H9 (cell line): ENCODE measurements around the gene KIRREL3. TPM values are rescaled to one million over a fixed set of nuclear protein-coding genes. Genes with fewer than 3 reads are reported as not detected.

Source experiments
- DNase-seq: peaks from one replicate; pipeline ENCODE4 v3.0.0-alpha.2; 2017
- H2AFZ ChIP-seq: one replicate; pipeline ENCODE4 v1.6.1; 2013; ENCODE audit warnings: mild to moderate bottlenecking, low read length, control low read depth, moderate library complexity
- H2AK5ac ChIP-seq: 2 replicates; pipeline ENCODE4 v1.6.1; 2013; ENCODE audit warnings: low read length, control low read depth, mixed read lengths; ENCODE audit not compliant: insufficient read length
- H2BK120ac ChIP-seq: one replicate; pipeline ENCODE4 v1.6.1; 2013; ENCODE audit warnings: low read depth, mild to moderate bottlenecking, low read length, control low read depth, inconsistent platforms; ENCODE audit not compliant: poor library complexity, severe bottlenecking
- H2BK12ac ChIP-seq: 2 replicates; pipeline ENCODE4 v1.6.1; 2013; ENCODE audit warnings: low read length, control low read depth, mixed read lengths, low read depth; ENCODE audit not compliant: insufficient read length
- H2BK15ac ChIP-seq: 2 replicates; pipeline ENCODE4 v1.6.1; 2013; ENCODE audit warnings: low read depth, low read length, control low read depth
- H2BK20ac ChIP-seq: one replicate; pipeline ENCODE4 v1.6.1; 2013; ENCODE audit warnings: low read depth, mild to moderate bottlenecking, low read length, control low read depth, inconsistent platforms; ENCODE audit not compliant: poor library complexity, severe bottlenecking
- H2BK5ac ChIP-seq: 2 replicates; pipeline ENCODE4 v1.6.1; 2013; ENCODE audit warnings: low read length, control low read depth, mixed read lengths; ENCODE audit not compliant: insufficient read length
- H3K14ac ChIP-seq: 2 replicates; pipeline ENCODE4 v1.6.1; 2013; ENCODE audit warnings: low read length, control low read depth; ENCODE audit not compliant: insufficient read depth
- H3K18ac ChIP-seq: 2 replicates; pipeline ENCODE4 v1.6.1; 2013; ENCODE audit warnings: low read depth, mild to moderate bottlenecking, mixed read lengths, low read length, control low read depth; ENCODE audit not compliant: insufficient read length
- H3K23ac ChIP-seq: 2 replicates; pipeline ENCODE4 v1.6.1; 2013; ENCODE audit warnings: low read length, control low read depth, mixed read lengths, low read depth; ENCODE audit not compliant: insufficient read length
- H3K23me2 ChIP-seq: 2 replicates; pipeline ENCODE4 v1.6.1; 2013; ENCODE audit warnings: low read depth, mild to moderate bottlenecking, mixed read lengths, low read length, control low read depth; ENCODE audit not compliant: insufficient read length, poor library complexity, severe bottlenecking
- H3K27ac ChIP-seq: 2 replicates; pipeline ENCODE4 v1.5.1; 2013; ENCODE audit warnings: low read length, control low read depth, mixed read lengths, low read depth; ENCODE audit not compliant: insufficient read length
- H3K27me3 ChIP-seq: 2 replicates; pipeline ENCODE4 v1.6.1; 2013; ENCODE audit warnings: low read length, control low read depth, inconsistent platforms; ENCODE audit not compliant: insufficient read depth
- H3K4ac ChIP-seq: 2 replicates; pipeline ENCODE4 v1.6.1; 2013; ENCODE audit warnings: low read depth, mild to moderate bottlenecking, control low read depth, inconsistent platforms, low read length, moderate library complexity
- H3K4me1 ChIP-seq: 2 replicates; pipeline ENCODE4 v1.6.1; 2013; ENCODE audit warnings: low read length, control low read depth, inconsistent platforms; ENCODE audit not compliant: insufficient read depth
- H3K4me2 ChIP-seq: 2 replicates; pipeline ENCODE4 v1.6.1; 2013; ENCODE audit warnings: low read length, control low read depth, mixed read lengths; ENCODE audit not compliant: insufficient read length, insufficient read depth
- H3K56ac ChIP-seq: 2 replicates; pipeline ENCODE4 v1.6.1; 2013; ENCODE audit warnings: low read depth, mild to moderate bottlenecking, mixed read lengths, low read length, control low read depth; ENCODE audit not compliant: insufficient read length
- H3K79me1 ChIP-seq: 2 replicates; pipeline ENCODE4 v1.6.1; 2013; ENCODE audit warnings: low read depth, mild to moderate bottlenecking, moderate library complexity, low read length, control low read depth, inconsistent platforms; ENCODE audit not compliant: insufficient read depth, poor library complexity, severe bottlenecking
- H3K79me2 ChIP-seq: 2 replicates; pipeline ENCODE4 v1.6.1; 2013; ENCODE audit warnings: low read length, control low read depth, inconsistent platforms; ENCODE audit not compliant: insufficient read depth
- H3K9ac ChIP-seq: 2 replicates; pipeline ENCODE4 v1.6.1; 2013; ENCODE audit warnings: low read length, control low read depth, mixed read lengths; ENCODE audit not compliant: insufficient read length; ENCODE audit errors: extremely low read depth
- H3K9me3 ChIP-seq: one replicate; pipeline ENCODE4 v1.6.1; 2013; ENCODE audit warnings: low read depth, low read length, inconsistent platforms; ENCODE audit not compliant: control insufficient read depth
- H3T11ph ChIP-seq: one replicate; pipeline ENCODE4 v1.6.1; 2013; ENCODE audit warnings: mild to moderate bottlenecking, low read length, control low read depth, inconsistent platforms
- H4K20me1 ChIP-seq: one replicate; pipeline ENCODE4 v1.6.1; 2013; ENCODE audit not compliant: control insufficient read depth, insufficient read length, insufficient read depth
- H4K5ac ChIP-seq: 2 replicates; pipeline ENCODE4 v1.6.1; 2013; ENCODE audit warnings: low read depth, mild to moderate bottlenecking, mixed read lengths, low read length, control low read depth; ENCODE audit not compliant: insufficient read length
- H4K8ac ChIP-seq: replicated peaks from 2 replicates; pipeline ENCODE4 v1.6.1; 2013; ENCODE audit warnings: low read length, control low read depth, mixed read lengths, low read depth; ENCODE audit not compliant: insufficient read length
- H4K91ac ChIP-seq: 2 replicates; pipeline ENCODE4 v1.6.1; 2013; ENCODE audit warnings: low read depth, mild to moderate bottlenecking, moderate library complexity, mixed read lengths, low read length, control low read depth; ENCODE audit not compliant: insufficient read length
- H3K27ac Mint-ChIP-seq, 3 experiments: 2 replicates in 2 of 3; 3 replicates in 1 of 3; pipeline ENCODE4 v1.8.0; 2020 to 2021; ENCODE audit warnings: mixed read lengths in 3 of 3, mild to moderate bottlenecking in 1 of 3, moderate library complexity in 1 of 3
- H3K27me3 Mint-ChIP-seq: 2 replicates; pipeline ENCODE4 v1.8.0; 2021; ENCODE audit warnings: low read depth, mild to moderate bottlenecking, moderate library complexity, mixed read lengths
- H3K36me3 Mint-ChIP-seq, 3 experiments: 2 replicates in 2 of 3; 3 replicates in 1 of 3; pipeline ENCODE4 v1.8.0; 2020 to 2021; ENCODE audit warnings: low read depth in 3 of 3, mixed read lengths in 3 of 3; ENCODE audit not compliant: insufficient read depth in 1 of 3
- H3K4me1 Mint-ChIP-seq, 2 experiments: 2 replicates each; pipeline ENCODE4 v1.8.0; 2020; ENCODE audit warnings: mixed read lengths in 2 of 2
- H3K4me3 Mint-ChIP-seq, 2 experiments: 2 replicates in 1 of 2; 3 replicates in 1 of 2; pipeline ENCODE4 v1.8.0; 2020 to 2021; ENCODE audit warnings: mild to moderate bottlenecking in 2 of 2, mixed read lengths in 2 of 2, moderate library complexity in 1 of 2
- H3K9me3 Mint-ChIP-seq, 2 experiments: 2 replicates in 1 of 2; 3 replicates in 1 of 2; pipeline ENCODE4 v1.8.0; 2020; ENCODE audit warnings: mild to moderate bottlenecking in 2 of 2, mixed read lengths in 2 of 2, moderate library complexity in 1 of 2
- CTCF ChIP-seq: fragments of 200-600 bp; sonication (generic); conservative IDR thresholded peaks from 3 replicates; pipeline ENCODE4 v1.8.0; 2021; ENCODE audit warnings: antibody characterized with exemption, mild to moderate bottlenecking
- WGBS: extraction: QIAGEN DNeasy Blood & Tissue Kit; methylation state at CpG from one replicate; pipeline ENCODE4 v1.1.7; 2013; ENCODE audit warnings: missing lambda C conversion rate, low lambda C conversion rate, mixed read lengths; ENCODE audit not compliant: insufficient read length; ENCODE audit errors: extremely low coverage; 5-methylcytosine and 5-hydroxymethylcytosine counted together
- total RNA-seq: library from RNA; stranded (reverse); gene quantifications from 2 replicates; pipeline ENCODE4 v1.2.1, GENCODE V29; 2021

Gene KIRREL3
- total RNA-seq, 1 experiment from 2014 or later: 0.17 TPM

GRCh38 chr11:126874276-126874675 lies 126.3 kb downstream of the KIRREL3 start:
- no peaks in the 10 kb centered on the region; a peak in 1 of 4 replicates for H3K4me1 Mint-ChIP-seq
- Histone ChIP-seq H2BK120ac (no peak overlapping the region), H3K79me2 (no peaks in the 10 kb centered on the region), H3K14ac (no peak overlapping the region), H3K27ac (no peak overlapping the region), H2AK5ac (no peak overlapping the region), H3K18ac (no peak overlapping the region), H2BK5ac (no peak overlapping the region), H3K9me3 (peaks cover 7% of the 10 kb centered on the region), H3K56ac (no peak overlapping the region), H2BK12ac (no peak overlapping the region), H4K20me1 (no peaks in the 10 kb centered on the region), H3K9ac (no peak overlapping the region), H2BK15ac (no peak overlapping the region), H2AFZ (no peak overlapping the region), H4K8ac (no peak overlapping the region), H3K23ac (no peak overlapping the region), H3T11ph (no peak overlapping the region), H3K23me2 (no peaks in the 10 kb centered on the region), H3K4me1 (no peaks in the 10 kb centered on the region), H2BK20ac (no peak overlapping the region), H3K4ac (no peak overlapping the region), H3K27me3 (no peaks in the 10 kb centered on the region), H3K4me2 (no peak overlapping the region), H4K5ac (no peak overlapping the region), H4K91ac (no peak overlapping the region), H3K79me1 (no peaks in the 10 kb centered on the region)
- H3K27me3 Mint-ChIP-seq: 0 out of 2 replicates have a peak, but pooled peaks cover 2% of the 10 kb centered on the region
- H3K9me3 Mint-ChIP-seq: peaks cover 12 to 15% of the 10 kb centered on the region in 2 experiments
- peaks cover 2 to 14% (median 12%) of the 10 kb centered on the region in 3 experiments; a peak in 6 of 7 replicates for H3K36me3 Mint-ChIP-seq
- no peak overlapping the region for H3K4me3 Mint-ChIP-seq
- H3K27ac Mint-ChIP-seq: no peak overlapping the region
- no peak for DNase-seq
- no CpG with 5 or more reads among the region's 3 CpGs for WGBS
- no peak for TF ChIP-seq CTCF
